AG10803 (cell line): ENCODE data around the gene AGPAT2.

ENCODE experiments used
- DNase-seq: peaks from one replicate; pipeline ENCODE4 v3.0.0; 2010; ENCODE audit warnings: low read depth
- H3K4me3 ChIP-seq: 2 replicates; pipeline ENCODE4 v1.5.1; 2011; ENCODE audit warnings: mild to moderate bottlenecking, low read length, control low read depth
- CTCF ChIP-seq: conservative IDR thresholded peaks from 2 replicates; pipeline ENCODE4 v1.5.1; 2011; ENCODE audit warnings: mild to moderate bottlenecking, low read length, control low read depth, inconsistent platforms

The AGPAT2 gene

GRCh38 chr9:136694872-136695247 is 7.6 kb upstream of the AGPAT2 start:
- no peak for TF ChIP-seq CTCF
- H3K4me3 ChIP-seq = no peak overlapping the region
- DNase-seq = no peak

GRCh38 chr9:136694163-136694871 is 7.1 kb upstream of the AGPAT2 start:
- H3K4me3 ChIP-seq = no peak overlapping the region
- DNase-seq = peak; percentile 20

GRCh38 chr9:136693490-136694162 is 6.4 kb upstream of the AGPAT2 start:
- no peak for DNase-seq
- TF ChIP-seq CTCF = no peak
- H3K4me3 ChIP-seq = no peak overlapping the region

More at GRCh38 chr9:136694163-136694871, 7.1 kb upstream of the AGPAT2 start:
- TF ChIP-seq CTCF = peak; percentile 64

- H3K4me3 ChIP-seq = no peak overlapping the region
- TF ChIP-seq CTCF = no peak
- DNase-seq = no peak
Observed at GRCh38 chr9:136693135-136693489, 5.9 kb upstream of the AGPAT2 start.

GRCh38 chr9:136692185-136693134 is 5.2 kb upstream of the AGPAT2 start:
- no peak for DNase-seq
- no peak overlapping the region for H3K4me3 ChIP-seq
- no peak for TF ChIP-seq CTCF

- H3K4me3 ChIP-seq = no peak overlapping the region
- TF ChIP-seq CTCF = no peak
- DNase-seq = no peak
Observed at GRCh38 chr9:136691316-136692184, 4.3 kb upstream of the AGPAT2 start.
